Motor neuron (in vitro differentiated cells): ENCODE data around the gene IL24. TPM values are rescaled to one million over a fixed set of nuclear protein-coding genes. Genes with fewer than 3 reads are reported as not detected.
"Not testable (repeated sequence)": the region's sequence is repeated elsewhere in the genome, so short reads cannot be mapped to it uniquely, and the experiment has no call there.

Source experiments
- ATAC-seq, 8 experiments: fragments of 200-7000 bp; cut with Tn5 transposase; replicated peaks in 6 of 8; 2 replicates each; pipeline ENCODE4 v1.8.0; 2021; ENCODE audit warnings: mild to moderate bottlenecking in 8 of 8, moderate library complexity in 8 of 8
- H3K27ac ChIP-seq, 2 donors: fragments of 250-450 bp; sonication (Bioruptor Pico); 2 replicates each; pipeline ENCODE4 v1.9.0; 2021; ENCODE audit warnings: antibody characterized with exemption in 2 of 2, mild to moderate bottlenecking in 2 of 2, moderate library complexity in 1 of 2
- H3K4me1 ChIP-seq, 2 donors: fragments of 250-450 bp; sonication (Bioruptor Pico); replicated peaks in 1 of 2; 2 replicates each; pipeline ENCODE4 v1.6.1; 2021; ENCODE audit warnings: antibody characterized with exemption in 2 of 2, mild to moderate bottlenecking in 2 of 2, moderate library complexity in 1 of 2
- H3K4me3 ChIP-seq, 5 donors: fragments of 250-450 bp; sonication (Bioruptor Pico); 2 replicates each; pipeline ENCODE4 v1.9.0; 2021; ENCODE audit warnings: antibody characterized with exemption in 5 of 5, mild to moderate bottlenecking in 5 of 5, moderate library complexity in 4 of 5
- WGBS, 10 experiments: fragments of 450-650 bp; shearing (Covaris generic); methylation state at CpG; one replicate each; pipeline ENCODE4 v1.0.0; 2022; 5-methylcytosine and 5-hydroxymethylcytosine counted together
- in situ Hi-C, 9 experiments: fragments of 400-800 bp; cut with MboI; loops; one replicate each; pipeline ENCODE4 v1.15.0; 2021; ENCODE audit warnings: low sequenced_read_pairs in 9 of 9, low pct_unique_long_range_greater_than_20kb in 2 of 9; ENCODE audit not compliant: unreplicated experiment in 9 of 9
- total RNA-seq, 8 experiments: library from RNA; unstranded; fragments of 300-600 nt; gene quantifications; 2 replicates each; pipeline versions ENCODE4 v1.2.3 to v1.2.4, GENCODE V29; 2022

The IL24 gene, protein sequence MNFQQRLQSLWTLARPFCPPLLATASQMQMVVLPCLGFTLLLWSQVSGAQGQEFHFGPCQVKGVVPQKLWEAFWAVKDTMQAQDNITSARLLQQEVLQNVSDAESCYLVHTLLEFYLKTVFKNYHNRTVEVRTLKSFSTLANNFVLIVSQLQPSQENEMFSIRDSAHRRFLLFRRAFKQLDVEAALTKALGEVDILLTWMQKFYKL
- under 1 TPM in 2 of 8 experiments, not detected in 6; 0.17 to 0.38 TPM for total RNA-seq

DNA sequence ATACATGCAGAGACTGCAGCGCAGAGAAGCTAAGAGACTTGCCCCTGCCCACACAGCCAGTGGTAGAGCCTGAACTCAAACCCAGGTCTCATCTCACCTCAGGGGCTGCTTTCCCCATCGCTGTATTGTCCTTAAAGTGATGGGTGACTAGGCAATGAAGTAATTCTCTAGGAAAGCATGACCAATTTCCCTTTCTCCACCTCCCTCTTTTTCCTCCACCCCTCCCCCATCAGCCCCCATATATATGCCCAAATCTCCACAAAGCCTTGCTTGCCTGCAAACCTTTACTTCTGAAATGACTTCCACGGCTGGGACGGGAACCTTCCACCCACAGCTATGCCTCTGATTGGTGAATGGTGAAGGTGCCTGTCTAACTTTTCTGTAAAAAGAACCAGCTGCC lies at the start of gene IL24:
IL24 (plus strand) TSS at position 269 of the 400 bp plus-strand sequence. CDS start 390 bp downstream, outside the sequence.
- ATAC-seq: no peak
- H3K27ac ChIP-seq: no peak within 1 kb of the TSS
- H3K4me3 ChIP-seq: no peak within 1 kb of the TSS
- peaks cover 0 to 2% of the 10 kb centered on the region in 2 donors for H3K4me1 ChIP-seq
- in situ Hi-C loops: no loop called here
- WGBS, 10 experiments: 40 to 100% (median 83%) methylated on average over 1 to 3 of the region's 4 CpGs; no CpG with 5 or more reads in 1 of the 10 experiments

DNA sequence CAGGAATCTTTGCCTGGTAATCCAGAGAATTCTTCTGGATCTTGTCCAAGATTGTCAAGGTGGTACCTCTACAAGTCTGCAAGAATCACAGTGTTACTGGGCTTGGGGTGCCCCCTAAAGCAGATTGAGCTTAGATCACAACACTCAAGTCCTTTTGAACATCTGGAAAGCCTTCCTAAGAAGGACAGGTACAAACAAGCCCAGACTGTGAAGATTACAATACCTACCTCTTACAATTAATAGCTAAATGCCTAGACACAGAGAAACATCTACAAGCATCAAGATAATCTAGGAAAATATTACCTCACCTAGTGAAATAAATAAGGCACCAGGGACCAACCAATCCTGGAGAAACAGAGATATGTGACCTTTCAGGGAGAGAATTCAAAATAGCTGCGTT lies 49.3 kb upstream of the IL24 start:
- no peak overlapping the region for H3K27ac ChIP-seq
- 17 to 100% (median 83%) methylated on average over 1 of the region's 1 CpG; no CpG with 5 or more reads in 1 of the 10 experiments for WGBS, 10 experiments
- no peak overlapping the region for H3K4me3 ChIP-seq
- peaks cover 2% of the 10 kb centered on the region in 2 donors for H3K4me1 ChIP-seq
- no peak for ATAC-seq
- in situ Hi-C loops: no loop called here

GRCh38 chr1:206850401-206850800 lies 46.8 kb upstream of the IL24 start:
- Histone ChIP-seq H3K4me3 (no peak overlapping the region), H3K4me1 (no peaks in the 10 kb centered on the region), H3K27ac (no peak overlapping the region)
- in situ Hi-C loops: no loop called here
- no peak for ATAC-seq
- WGBS, 10 experiments: 28 to 75% (median 57%) methylated on average over 2 of the region's 2 CpGs

- H3K27ac ChIP-seq: no peak overlapping the region
- H3K4me1 ChIP-seq: no peaks in the 10 kb centered on the region
- no peak overlapping the region for H3K4me3 ChIP-seq
- in situ Hi-C loops: no loop called here
- ATAC-seq: peak in 1 of 8 experiments; percentile 67
- 12 to 76% (median 57%) methylated on average over 3 to 5 of the region's 5 CpGs for WGBS, 10 experiments
Measured at GRCh38 chr1:206851341-206852010, 45.8 kb upstream of the IL24 start.

DNA sequence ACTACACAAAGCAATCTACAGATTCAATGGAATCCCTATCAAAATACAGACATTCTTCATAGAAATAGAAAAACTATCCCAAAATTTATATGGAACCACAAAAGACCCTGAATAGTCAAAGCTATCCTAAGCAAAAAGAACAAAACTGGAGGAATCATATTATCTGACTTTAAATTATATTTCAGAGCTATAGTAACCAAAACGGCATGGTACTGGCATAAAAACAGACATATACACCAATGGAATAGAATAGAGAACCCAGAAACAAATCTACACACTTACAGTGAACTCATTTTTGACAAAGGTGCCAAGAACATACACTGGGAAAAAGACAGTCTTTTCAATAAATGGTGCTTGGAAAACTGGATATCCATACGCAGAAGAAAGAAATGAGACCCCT lies 44.6 kb upstream of the IL24 start:
- in situ Hi-C loops, H3K4me1 ChIP-seq, ATAC-seq, H3K4me3 ChIP-seq, H3K27ac ChIP-seq: not testable (repeated sequence)
- whole genome bisulfite sequencing, 10 experiments: 63 to 100% (median 97%) methylated on average over 1 to 2 of the region's 2 CpGs

DNA sequence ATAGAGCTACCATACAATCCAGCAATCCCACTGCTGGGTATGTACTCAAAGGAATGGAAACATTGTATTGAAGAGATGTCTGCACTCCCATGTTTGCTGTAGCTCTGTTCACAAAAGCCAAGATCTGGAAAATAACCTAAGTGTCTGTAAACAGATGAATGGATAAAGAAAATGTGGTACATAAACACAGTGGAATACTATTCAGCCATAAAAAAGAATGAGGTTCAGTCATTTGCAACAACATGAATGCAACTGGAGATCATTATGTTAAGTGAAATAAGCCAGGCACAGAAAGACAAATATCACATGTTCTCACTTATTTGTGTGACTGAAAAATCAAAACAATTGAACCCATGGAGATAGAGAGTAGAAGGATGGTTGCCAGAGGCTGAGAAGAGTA lies 43.5 kb upstream of the IL24 start:
- ATAC-seq, in situ Hi-C loops, H3K4me1 ChIP-seq, H3K4me3 ChIP-seq, H3K27ac ChIP-seq: not testable (repeated sequence)

GRCh38 chr1:206854401-206855129 lies 42.7 kb upstream of the IL24 start:
- Histone ChIP-seq H3K4me1 (no peaks in the 10 kb centered on the region), H3K4me3 (no peak overlapping the region), H3K27ac (no peak overlapping the region)
- no peak for ATAC-seq
- in situ Hi-C loops: no loop called here
- 39 to 100% (median 81%) methylated on average over 1 to 3 of the region's 3 CpGs; no CpG with 5 or more reads in 2 of the 10 experiments for WGBS, 10 experiments

GRCh38 chr1:206855859-206856258 lies 41.4 kb upstream of the IL24 start:
- H3K4me3 ChIP-seq: no peak overlapping the region
- ATAC-seq: no peak
- no peaks in the 10 kb centered on the region for H3K4me1 ChIP-seq
- H3K27ac ChIP-seq: no peak overlapping the region
- WGBS, 10 experiments: 60 to 90% (median 74%) methylated on average over 1 to 2 of the region's 2 CpGs; no CpG with 5 or more reads in 4 of the 10 experiments
- in situ Hi-C loops: no loop called here

GRCh38 chr1:206856674-206857464 lies 40.4 kb upstream of the IL24 start:
- no peak overlapping the region for H3K4me3 ChIP-seq
- no peaks in the 10 kb centered on the region for H3K4me1 ChIP-seq
- peak in 1 of 8 experiments; percentile 38 for ATAC-seq
- in situ Hi-C loops: no loop called here
- whole genome bisulfite sequencing, 10 experiments: 60 to 100% (median 76%) methylated on average over 2 to 4 of the region's 5 CpGs; no CpG with 5 or more reads in 3 of the 10 experiments
- H3K27ac ChIP-seq: no peak overlapping the region

GRCh38 chr1:206859082-206859521 lies 38.1 kb upstream of the IL24 start:
- ATAC-seq: no peak
- 40 to 100% (median 61%) methylated on average over 1 to 5 of the region's 5 CpGs; no CpG with 5 or more reads in 2 of the 10 experiments for WGBS, 10 experiments
- in situ Hi-C loops: no loop called here
- H3K4me1 ChIP-seq: no peaks in the 10 kb centered on the region
- H3K27ac ChIP-seq: no peak overlapping the region
- H3K4me3 ChIP-seq: no peak overlapping the region

DNA sequence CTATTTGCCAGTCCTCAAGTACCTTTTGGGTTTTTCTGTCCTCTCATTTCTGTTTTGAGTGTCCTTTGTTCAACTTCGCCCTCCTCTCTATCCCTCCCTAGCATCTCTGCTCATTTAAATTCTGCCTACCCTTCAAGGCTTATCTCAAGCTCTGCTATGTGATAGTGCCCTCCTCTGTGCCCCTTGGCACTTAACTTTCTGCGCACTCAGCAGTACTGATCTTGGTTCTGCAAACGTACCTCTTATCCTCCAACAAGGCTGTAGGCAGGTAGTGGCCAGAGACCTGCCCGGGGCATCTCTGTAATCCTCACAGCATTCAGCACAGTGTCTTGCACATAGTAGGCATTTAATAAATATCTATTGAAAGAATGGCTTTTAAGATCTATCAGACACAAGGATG lies 37.1 kb upstream of the IL24 start:
- in situ Hi-C loops: no loop called here
- Histone ChIP-seq H3K4me3 (no peak overlapping the region), H3K4me1 (no peaks in the 10 kb centered on the region), H3K27ac (no peak overlapping the region)
- no peak for ATAC-seq
- 50 to 100% (median 80%) methylated on average over 1 to 4 of the region's 4 CpGs; no CpG with 5 or more reads in 1 of the 10 experiments for WGBS, 10 experiments

GRCh38 chr1:206863266-206863665 lies 34.0 kb upstream of the IL24 start:
- H3K4me3 ChIP-seq: no peak overlapping the region
- H3K27ac ChIP-seq: no peak overlapping the region
- H3K4me1 ChIP-seq: no peaks in the 10 kb centered on the region
- 0 to 100% (median 67%) methylated on average over 1 of the region's 1 CpG; no CpG with 5 or more reads in 3 of the 10 experiments for WGBS, 10 experiments
- in situ Hi-C loops: no loop called here
- no peak for ATAC-seq
